Lower lobe of right lung (tissue), 2 donors: ENCODE results near the gene CCDC68. TPM values are rescaled to one million over a fixed set of nuclear protein-coding genes. Genes with fewer than 3 reads are reported as not detected.

Source experiments
- ATAC-seq, 2 donors: fragments of 200-7000 bp; cut with Tn5 transposase; one replicate each; pipeline ENCODE4 v1.9.1; 2020 to 2022; ENCODE audit warnings: mild to moderate bottlenecking in 2 of 2, moderate library complexity in 2 of 2
- DNase-seq: peaks from one replicate; pipeline ENCODE4 v3.0.0-alpha.2; 2020
- H3K27ac ChIP-seq: fragments of 200-600 bp; one replicate; pipeline ENCODE4 v1.8.0; 2022
- H3K27me3 ChIP-seq: fragments of 200-600 bp; one replicate; pipeline ENCODE4 v1.8.0; 2022; ENCODE audit warnings: low read depth
- H3K36me3 ChIP-seq: fragments of 200-600 bp; one replicate; pipeline ENCODE4 v1.8.0; 2022; ENCODE audit warnings: mild to moderate bottlenecking
- H3K4me1 ChIP-seq: fragments of 200-600 bp; one replicate; pipeline ENCODE4 v1.8.0; 2022
- H3K4me3 ChIP-seq: fragments of 200-600 bp; one replicate; pipeline ENCODE4 v1.8.0; 2022; ENCODE audit warnings: mild to moderate bottlenecking
- H3K9me3 ChIP-seq: fragments of 200-600 bp; one replicate; pipeline ENCODE4 v1.8.0; 2022
- CTCF ChIP-seq: fragments of 200-600 bp; IDR thresholded peaks from one replicate; pipeline ENCODE4 v1.8.0; 2022; ENCODE audit warnings: antibody characterized with exemption, mild to moderate bottlenecking
- intact Hi-C: fragments of 100-400 bp; cut with DNase I; formaldehyde crosslinking; loops from one replicate; pipeline ENCODE4 v1.11.0; 2022
- total RNA-seq: library from RNA; stranded (reverse); fragmentation: NEBNext Ultra II Directional; extraction: Animal tissue kit (Norgen Biotek cat#: 25700); gene quantifications from one replicate; pipeline ENCODE4 v1.2.1, GENCODE V29; 2021
- donor health status: DM: no; HTN: yes; CAD: no; lungs with severe emphysema.

CCDC68 gene
- total RNA-seq, 1 donor from 2014 or later = 20.2 TPM

GRCh38 chr18:54878659-54879358, 80.5 kb downstream of the CCDC68 start:
- DNase-seq (no peak), ATAC-seq (peak in 1 of 2 donors; percentile 71)
- no peak for TF ChIP-seq CTCF
- Histone ChIP-seq H3K4me3 (no peak overlapping the region), H3K36me3 (no peaks in the 10 kb centered on the region), H3K9me3 (no peaks in the 10 kb centered on the region), H3K4me1 (no peaks in the 10 kb centered on the region), H3K27ac (no peak overlapping the region), H3K27me3 (no peaks in the 10 kb centered on the region)
- intact Hi-C loops = no loop called here

- H3K27ac ChIP-seq = no peak overlapping the region
- DNase-seq = no peak
- peak in 1 of 2 donors; percentile 39 for ATAC-seq
- H3K27me3 ChIP-seq = no peaks in the 10 kb centered on the region
- H3K4me1 ChIP-seq = no peaks in the 10 kb centered on the region
- no peak for TF ChIP-seq CTCF
- H3K36me3 ChIP-seq = no peaks in the 10 kb centered on the region
- H3K9me3 ChIP-seq = no peaks in the 10 kb centered on the region
- no peak overlapping the region for H3K4me3 ChIP-seq
- intact Hi-C loops = no loop called here
Observed at GRCh38 chr18:54878159-54878622, 81.1 kb downstream of the CCDC68 start.

GRCh38 chr18:54877076-54877475, 82.2 kb downstream of the CCDC68 start:
- Histone ChIP-seq H3K4me1 (no peaks in the 10 kb centered on the region), H3K27ac (no peak overlapping the region), H3K27me3 (no peaks in the 10 kb centered on the region), H3K4me3 (no peak overlapping the region), H3K9me3 (no peaks in the 10 kb centered on the region), H3K36me3 (no peaks in the 10 kb centered on the region)
- ATAC-seq (no peak), DNase-seq (no peak)
- intact Hi-C loops = no loop called here
- TF ChIP-seq CTCF = no peak

- no peaks in the 10 kb centered on the region for H3K9me3 ChIP-seq
- no peak for TF ChIP-seq CTCF
- no peaks in the 10 kb centered on the region for H3K36me3 ChIP-seq
- H3K4me1 ChIP-seq = no peaks in the 10 kb centered on the region
- H3K27ac ChIP-seq = no peak overlapping the region
- DNase-seq (no peak), ATAC-seq (no peak)
- no peaks in the 10 kb centered on the region for H3K27me3 ChIP-seq
- H3K4me3 ChIP-seq = no peak overlapping the region
- intact Hi-C loops = no loop called here
Observed at GRCh38 chr18:54875063-54875462, 84.2 kb downstream of the CCDC68 start.

GRCh38 chr18:54873884-54874255, 85.4 kb downstream of the CCDC68 start:
- intact Hi-C loops = no loop called here
- H3K27me3 ChIP-seq = no peaks in the 10 kb centered on the region
- no peak overlapping the region for H3K27ac ChIP-seq
- TF ChIP-seq CTCF = no peak
- no peak for DNase-seq
- H3K4me3 ChIP-seq = no peak overlapping the region
- no peak for ATAC-seq
- no peaks in the 10 kb centered on the region for H3K36me3 ChIP-seq
- no peaks in the 10 kb centered on the region for H3K9me3 ChIP-seq
- no peaks in the 10 kb centered on the region for H3K4me1 ChIP-seq
